HG02885 (cell line): ENCODE data around the gene BLMH.

ENCODE experiments used
- ATAC-seq: cut with Tn5 transposase; IDR thresholded peaks from one replicate; pipeline ENCODE4 v1.9.1; 2021; ENCODE audit warnings: mild to moderate bottlenecking; ENCODE audit not compliant: unreplicated experiment, poor library complexity

BLMH gene

DNA sequence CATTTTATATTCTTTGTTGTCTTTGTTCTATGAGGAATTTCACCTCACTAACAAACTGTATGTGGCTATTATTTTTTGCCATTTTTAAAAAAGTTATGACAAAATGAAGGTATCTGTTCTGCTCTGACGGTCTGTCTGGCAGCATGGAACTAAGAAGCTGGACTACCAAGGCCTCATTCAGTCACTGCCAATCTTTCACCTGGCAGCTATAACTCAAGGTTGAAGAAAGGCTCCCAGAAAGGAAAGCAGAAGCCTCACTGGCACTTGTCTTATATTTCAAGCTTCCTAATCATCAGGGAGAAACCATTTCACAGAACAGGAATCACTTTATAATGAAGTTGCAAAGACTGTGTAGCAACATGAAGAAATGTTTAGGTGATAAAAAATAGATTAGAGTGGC lies 37.6 kb downstream of the BLMH start:
- no peak for ATAC-seq

DNA sequence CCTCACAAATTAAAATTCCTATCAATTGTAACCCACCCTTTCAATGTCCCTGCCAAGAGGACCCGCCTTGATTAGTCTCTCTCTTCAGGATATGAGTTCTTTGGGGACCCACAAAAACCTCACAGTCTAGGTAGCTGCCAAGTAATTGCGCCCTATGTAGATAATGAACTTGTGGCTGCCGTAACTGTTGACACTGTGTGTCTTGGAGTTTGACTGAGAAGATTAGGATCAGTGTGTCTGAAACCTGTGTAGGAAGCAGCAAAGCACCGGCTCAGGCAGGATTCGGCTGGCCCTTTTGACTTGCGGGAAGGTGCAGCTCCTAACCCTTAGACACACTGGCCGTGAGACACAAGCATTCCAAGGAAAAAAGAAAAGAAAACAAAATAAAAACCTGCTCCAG lies 38.4 kb downstream of the BLMH start:
- no peak for ATAC-seq

DNA sequence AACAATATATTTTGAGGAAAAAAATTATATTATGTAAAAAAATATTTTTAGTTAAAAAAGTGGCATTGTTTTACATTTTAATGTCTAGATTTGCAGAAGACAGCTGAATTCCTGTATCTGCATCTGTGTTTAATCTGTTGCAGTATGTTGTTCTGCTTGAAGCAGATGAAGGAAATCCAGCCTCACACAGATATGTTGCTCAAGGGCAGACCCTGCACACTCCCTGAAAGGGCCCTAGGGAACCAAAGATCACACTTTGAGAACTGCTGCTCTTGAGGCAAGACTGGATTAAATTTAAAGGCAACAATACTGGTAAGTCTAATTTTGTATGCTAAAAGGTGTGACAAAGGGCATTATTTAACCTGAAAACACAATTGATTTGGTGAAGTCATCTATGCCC lies 39.8 kb downstream of the BLMH start:
- ATAC-seq: no peak

DNA sequence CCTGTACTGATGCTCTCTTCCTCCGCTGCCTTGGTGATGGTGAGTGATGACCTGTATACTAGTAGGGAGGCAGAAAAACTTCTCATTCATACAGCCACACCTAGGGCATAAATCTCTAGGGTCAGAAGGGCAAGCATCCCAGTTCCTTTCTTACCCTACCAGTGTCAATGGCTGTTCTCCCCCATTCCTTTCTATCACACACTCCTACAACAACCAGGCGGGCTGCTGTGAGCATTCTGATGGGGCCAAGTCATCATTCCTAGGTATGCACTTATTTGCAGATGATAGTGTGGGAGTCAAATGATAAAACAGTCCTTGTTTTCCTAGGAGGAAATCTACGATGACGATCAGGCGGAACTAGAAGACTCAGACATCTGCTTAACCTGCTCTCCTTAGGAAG lies 42.3 kb downstream of the BLMH start:
- ATAC-seq: no peak

DNA sequence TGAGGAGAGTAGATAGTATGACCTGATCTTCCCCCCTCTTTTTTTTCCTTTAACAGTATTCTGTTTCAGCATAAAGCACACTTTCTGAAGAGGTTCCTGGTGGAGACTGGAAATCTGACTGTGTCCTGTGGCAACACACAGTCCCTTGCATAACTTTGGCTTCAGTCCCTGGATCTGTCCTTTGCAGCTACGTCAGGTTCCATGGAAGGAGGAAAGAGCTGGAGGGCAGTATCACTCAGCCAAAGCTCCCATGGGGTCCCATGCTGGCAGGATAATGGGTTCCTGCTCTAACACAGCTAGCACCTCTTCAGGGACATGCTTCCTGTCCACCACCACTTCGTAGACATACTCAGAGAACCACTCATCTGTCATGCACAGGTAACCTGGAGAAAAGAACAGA lies 43.0 kb downstream of the BLMH start:
- ATAC-seq: no peak

DNA sequence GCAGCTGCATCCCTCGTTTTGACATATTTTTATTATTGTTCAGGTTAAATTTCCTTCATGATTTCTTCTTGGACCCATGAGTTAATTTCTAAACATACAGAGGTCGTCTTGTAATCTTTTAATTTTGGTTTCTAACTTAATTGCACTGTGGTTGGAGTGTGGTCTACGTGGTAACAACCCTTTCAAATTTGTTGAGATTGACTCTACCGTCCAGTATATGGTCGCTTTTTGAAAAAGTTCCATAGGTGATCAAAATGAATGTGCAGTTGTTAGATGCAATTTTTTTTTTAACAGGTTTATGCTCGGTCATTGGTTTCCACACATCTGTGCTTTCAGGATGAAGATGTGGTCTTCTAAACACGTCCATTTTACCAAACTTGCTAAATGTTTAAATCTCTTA lies 45.3 kb downstream of the BLMH start:
- no peak for ATAC-seq

DNA sequence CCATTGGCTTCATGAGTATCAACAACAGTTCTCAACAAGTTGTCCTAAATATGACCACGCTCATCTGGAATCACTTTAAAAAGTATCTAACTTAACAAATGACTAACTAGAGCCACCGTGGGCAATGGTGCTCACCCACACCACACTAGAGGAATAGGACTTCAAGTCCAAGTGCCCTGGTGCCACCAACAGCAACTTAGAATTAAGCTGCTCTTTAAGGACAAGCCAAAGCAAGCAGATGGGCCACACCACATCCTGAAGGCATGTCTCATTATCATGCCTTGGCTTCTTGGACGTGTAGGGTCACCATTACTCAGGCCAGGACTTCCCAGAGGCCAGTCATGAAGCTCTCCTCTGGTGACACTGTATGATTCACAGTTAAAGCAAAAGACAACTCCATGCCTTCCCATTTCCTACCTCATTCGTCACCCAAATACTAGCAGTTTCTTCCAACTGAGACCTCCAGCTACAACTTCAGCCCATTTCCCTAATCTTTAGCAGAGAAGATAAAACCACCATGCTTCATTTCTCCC lies 46.8 kb downstream of the BLMH start:
- ATAC-seq: no peak

DNA sequence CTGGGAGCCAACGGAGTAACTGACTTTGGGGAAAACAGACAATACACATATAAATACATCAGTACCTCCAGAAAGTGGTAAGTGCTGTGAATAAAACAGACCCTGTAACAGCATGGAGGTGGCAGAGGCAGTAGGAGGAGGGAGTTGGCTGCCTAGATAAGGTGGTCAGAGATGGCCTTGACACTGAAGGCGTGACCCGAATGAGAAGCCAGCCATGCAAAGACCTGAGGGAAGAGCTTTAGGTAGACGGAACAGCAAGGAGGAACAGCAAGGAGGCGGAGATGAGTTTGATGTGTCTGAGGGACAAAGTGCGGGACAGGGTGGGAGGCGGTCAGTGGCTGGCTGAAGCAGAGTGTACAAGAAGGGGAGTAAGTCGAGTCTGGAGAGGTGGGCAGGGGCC lies 48.2 kb downstream of the BLMH start:
- ATAC-seq: no peak

DNA sequence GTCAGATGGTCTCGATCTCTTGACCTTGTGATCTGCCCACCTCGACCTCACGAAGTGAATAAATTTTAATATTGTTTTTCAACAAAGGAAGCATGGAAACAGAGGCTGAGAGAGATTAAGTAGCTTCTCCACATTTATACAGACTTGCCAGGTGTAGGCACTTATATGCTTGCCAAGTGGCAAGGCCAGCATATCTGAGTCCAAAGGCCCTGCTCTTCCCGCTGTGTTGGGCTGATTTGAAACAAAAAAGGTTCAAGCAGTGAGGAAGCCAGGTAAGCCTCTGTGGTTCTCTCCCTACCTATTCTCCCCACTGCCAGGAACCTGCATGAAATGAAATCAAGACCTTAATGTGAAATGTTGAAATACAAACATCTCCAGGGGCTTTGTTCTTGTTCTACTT lies 48.7 kb downstream of the BLMH start:
- no peak for ATAC-seq

DNA sequence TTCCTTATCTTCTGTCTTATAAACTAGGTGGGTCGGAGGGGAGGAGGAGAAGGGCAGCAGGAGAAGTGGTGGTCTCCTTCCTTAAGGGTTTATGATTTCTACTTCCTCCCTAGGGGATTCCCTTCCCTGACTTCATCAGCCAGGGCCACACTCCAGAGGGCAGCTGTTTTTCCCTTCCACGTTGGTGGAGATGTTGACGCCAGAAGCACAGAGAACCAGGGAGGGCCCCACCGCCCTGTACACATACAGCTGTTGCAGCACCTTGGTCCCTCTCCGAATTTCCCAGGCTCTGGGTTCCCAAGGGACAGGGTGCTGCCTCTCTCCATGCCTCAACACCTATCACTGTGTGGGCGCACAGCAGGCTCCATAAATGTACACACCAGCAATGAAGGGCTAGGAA lies 50.7 kb downstream of the BLMH start:
- ATAC-seq: no peak

DNA sequence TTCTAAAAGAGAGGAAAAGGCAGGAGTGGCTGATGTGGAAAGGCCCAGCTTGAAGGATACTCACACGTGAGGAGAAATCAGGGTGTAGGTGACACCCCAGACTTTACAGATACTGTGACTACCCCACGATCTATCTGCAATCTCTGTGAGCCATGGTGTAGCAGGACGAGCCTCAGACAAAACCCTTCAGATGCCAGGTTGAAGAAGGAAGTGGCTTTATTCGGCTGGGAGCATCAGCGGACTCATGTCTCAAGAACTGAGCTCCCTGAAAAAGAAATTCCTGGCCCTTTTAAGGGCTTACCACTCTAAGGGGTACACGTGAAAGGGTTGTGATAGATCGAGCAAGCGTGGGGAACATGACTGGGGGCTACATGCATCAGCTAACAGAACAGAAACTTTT lies 51.6 kb downstream of the BLMH start:
- ATAC-seq: no peak

DNA sequence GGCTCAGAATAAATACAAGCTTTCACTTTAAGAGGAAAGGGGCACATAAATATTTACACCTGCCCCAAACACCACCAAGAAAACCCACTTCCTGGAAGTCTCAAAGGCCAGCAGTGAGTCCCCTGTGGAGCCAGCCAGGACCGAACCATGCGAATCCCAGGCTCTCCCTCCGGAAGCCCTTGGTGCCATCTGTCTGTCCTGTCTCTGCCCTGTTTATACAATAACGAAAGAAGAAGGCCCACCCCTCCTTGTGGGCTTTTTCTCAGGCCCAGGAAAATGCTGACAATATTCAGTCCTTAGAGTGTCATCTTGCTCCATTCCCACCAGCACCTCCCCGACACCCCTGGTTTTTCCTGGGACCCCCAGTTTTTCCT lies 52.7 kb downstream of the BLMH start:
- no peak for ATAC-seq

DNA sequence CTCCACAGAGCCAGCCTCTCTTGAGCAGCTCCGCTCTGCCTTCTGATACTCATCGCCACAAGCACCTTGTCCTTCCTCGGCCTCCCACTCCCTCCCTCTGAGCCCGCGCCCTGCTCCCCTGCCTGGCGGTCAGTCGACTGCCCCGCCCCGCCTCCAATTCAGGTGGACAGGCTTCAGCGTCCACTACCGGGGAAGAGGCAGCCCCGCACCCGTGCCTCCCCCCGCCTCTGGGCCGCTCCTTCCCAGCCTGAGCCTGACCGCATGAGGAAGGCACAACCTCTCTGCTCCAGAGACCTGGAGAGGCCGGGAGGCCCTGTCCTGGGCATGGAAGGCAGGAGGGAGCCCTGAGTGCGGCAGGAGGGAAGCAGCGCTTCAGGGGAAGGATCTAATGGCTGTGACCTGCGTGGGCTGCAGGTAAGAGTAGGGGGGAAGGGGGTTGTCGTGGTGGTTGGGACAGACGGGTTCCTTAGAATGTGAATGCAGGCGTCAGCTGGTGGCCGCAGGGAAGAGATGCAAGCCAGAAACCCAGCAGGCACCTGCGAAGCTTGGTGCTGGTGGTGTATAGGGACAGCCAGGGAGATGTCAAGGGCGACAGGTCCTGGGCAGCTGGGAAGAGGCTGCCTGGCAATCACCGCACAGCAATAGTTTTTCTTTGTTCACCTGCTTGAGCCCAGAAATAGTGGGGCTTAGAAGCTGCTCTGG lies 53.2 kb downstream of the BLMH start:
- ATAC-seq: no peak

DNA sequence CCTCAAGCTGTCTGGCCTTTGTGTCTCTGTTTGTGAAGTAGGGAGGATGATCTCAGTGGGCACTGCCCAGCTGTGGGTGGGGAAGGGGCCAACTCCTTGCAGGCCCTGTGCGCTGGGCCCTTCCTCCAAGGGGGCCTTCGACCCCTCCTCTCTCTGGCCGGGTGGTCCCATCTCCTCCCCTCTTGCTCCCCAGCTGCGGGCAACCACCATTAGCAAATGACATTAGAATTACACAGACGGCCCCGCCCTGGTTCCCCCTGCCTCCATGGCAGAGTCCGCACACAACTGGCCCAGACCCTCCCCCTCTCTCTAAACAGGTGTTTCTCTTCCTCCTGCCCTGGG lies 53.8 kb downstream of the BLMH start:
- no peak for ATAC-seq

DNA sequence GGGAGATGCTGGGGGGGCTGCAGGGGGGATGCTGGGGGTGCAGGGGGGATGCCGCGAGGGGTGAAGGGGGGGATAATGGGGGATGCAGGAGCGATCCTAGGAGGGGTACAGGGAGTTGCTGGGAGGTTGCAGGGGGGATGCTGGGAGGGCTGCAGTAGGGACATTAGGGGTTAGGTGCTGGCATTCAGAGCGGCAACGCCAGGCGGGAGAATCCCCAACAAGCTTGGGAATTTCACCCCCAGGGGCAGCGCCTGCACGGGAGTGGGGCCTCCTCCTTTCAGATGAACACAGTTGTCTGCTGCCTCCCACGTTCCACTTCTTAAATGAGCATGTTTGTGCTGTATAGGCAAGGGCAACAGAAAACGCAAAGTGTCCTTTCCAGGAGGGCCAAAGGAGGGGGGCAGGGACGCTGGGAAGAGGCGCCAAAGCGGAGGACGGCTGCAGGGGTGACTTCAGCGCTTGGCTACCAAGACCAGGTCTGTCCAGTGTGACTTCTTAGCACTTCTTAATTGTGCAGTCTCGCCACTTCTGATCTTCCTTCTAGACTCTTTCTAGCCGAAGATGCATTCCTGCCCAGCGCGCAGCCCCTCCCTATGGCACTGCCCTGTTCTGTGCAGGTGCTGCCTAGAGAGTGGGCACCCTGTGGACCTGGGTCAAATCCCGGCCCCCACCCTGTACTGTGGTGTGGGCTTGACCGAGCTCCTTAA lies 54.3 kb downstream of the BLMH start:
- ATAC-seq: no peak

DNA sequence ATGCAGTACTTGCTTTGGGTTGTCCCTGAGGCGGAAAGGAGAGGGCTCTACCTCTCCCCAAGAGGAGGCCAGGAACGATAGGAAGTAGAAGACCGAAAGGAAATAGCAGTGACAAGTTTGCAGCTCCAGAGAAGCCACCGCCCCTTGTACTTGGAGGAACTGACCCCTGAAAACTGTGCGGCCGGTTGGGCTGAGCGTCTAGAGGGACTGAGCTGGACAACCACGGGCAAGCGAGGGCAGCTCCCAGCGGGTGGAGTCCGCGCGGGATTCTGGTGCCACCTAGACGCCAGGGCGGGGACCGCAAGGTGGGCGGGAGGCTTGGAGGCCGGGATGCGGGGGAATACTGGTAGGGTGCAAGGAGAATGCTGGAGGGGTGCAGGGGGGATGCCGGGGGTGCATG lies 55.0 kb downstream of the BLMH start:
- no peak for ATAC-seq

DNA sequence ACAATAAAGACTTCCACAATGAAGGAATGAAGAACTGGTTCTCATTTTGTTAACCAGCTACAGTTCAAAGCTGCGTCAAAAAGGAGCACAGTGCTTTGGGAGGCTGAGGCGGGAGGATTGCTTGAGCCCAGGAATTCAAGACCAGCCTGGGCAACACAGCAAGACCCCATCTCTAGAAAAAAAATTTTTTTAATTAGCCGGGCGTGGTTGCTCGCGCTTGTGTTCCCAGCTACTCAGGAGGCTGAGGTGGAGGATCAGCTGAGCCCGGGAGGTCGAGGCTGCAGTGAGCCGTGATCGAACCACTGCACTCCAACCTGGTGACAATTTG lies 55.5 kb downstream of the BLMH start:
- ATAC-seq: no peak

DNA sequence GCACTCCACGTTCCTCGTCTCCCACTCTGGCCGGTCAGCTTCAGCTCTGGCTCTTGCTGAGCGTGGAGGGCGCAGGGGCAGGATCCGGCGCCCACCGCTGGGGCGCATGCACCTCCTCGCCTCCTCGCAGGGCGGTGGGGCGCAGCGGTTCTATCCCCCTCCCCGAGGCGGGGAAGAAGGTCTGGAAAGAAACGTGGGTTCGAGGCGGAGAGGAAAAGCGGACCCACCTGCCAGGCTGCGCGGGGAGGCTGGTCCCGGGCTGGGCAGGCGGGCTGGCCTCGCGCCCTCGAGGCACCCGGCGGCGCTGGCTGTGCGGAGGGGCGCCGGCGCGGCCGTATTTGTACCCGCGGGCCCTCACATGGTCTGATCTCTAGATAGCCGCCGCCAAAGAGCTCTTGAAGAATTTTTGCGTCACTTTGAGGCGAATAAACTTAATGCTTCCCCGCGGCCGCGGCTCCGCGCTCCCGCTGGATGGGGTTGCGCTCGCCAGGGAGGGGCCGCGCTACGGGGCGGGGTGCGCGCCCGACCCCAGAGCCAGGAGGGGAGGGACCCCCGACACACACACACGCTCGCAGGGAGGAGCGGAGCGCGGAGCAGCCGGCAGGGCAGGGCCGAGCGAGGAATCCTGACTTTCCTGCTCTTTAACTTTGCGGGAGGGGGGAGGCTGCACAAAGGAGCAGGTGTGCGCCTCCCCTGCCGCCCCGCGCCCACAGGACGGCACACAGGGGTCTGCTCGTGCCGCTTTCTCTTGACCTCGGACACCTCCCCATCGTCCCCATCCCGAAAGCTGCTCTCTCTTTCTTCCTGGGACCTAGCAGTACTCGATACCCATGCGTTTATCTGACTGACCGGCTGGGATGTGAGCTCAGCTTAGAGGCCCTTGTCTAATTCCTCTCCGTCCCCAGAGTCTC lies 56.1 kb downstream of the BLMH start, which contains the start of gene SLC6A4:
Gene SLC6A4, minus strand, starts transcription at position 312 of the 911 bp plus-strand sequence. CDS start 13,739 bp downstream, outside the sequence.
- ATAC-seq: no peak

DNA sequence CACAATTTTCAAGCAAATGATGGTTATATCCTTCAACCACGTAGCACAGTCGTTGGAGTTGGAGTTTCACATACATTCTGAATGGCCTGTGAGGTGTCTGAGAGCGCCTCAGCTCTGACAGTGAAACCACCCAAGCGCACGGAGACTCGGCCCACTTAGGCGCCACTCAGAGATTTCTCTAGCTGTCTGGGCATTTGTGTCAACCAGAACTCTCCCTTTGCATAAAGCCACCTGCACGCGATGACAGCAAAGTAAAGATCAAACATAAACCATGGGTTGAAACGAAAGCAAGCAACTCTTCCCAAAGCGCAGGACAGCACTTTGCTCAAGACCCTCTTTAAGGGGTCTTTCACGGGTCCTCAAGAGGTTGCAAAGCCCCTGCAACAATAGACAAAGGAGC lies 56.8 kb downstream of the BLMH start:
- ATAC-seq: no peak

DNA sequence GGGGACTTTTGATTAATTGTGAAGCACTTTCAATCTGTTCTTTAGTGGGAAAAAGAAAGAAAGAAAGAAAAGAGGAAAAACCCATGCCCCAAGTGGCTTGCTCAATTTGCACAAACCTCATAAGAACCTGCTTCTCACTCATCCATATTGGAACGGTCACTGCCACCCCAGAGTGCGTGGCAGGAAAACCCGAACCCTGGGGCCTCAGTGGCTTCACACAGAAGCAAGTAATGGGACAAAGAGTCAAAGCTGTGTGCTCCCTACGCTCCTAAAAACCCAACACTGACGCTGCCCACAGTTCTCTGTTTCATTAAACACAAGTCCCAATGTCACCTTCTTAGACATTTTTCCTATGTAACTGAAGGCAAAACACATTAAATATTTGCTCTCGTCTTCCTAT lies 57.4 kb downstream of the BLMH start:
- ATAC-seq: no peak

DNA sequence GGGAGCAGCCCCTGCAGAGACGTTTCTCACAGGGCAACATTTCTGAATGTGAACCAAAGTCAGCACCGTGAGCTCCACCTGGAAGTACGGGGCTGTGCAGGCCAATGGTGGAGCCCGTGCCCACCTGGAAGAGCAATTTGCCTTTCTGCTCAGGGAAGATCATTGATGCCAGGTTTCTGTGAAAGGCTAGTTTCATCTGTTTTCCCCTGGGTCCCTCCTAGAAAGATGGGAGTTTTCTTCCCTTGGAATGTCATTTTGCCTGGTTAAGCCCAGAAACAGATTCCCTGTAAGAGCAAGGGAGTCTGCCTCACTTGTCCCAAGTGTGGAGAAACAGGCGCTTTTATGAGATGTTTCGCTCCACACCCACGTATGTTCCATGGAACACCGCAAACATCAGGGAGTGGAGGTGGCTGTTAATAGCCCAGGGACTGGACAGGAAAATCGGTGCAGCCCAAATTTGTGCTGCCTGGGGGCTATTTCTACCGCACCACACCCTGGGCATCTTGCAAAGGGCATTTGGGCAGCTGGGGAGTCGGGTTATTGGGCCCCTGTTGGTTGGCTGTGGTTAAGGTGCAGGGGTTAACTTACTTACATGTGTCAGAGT lies 58.8 kb downstream of the BLMH start:
- ATAC-seq: no peak
